DOHH2 (cell line): ENCODE results near the gene NKPD1.

ENCODE experiments used
- CTCF ChIP-seq: fragments of 200-600 bp; sonication (generic); IDR thresholded peaks from one replicate; pipeline ENCODE4 v1.5.1; 2014; ENCODE audit warnings: antibody characterized with exemption, mild to moderate bottlenecking, low read depth, low read length; ENCODE audit not compliant: poor library complexity, severe bottlenecking
- EZH2phosphoT487 ChIP-seq: fragments of 200-600 bp; sonication (generic); IDR thresholded peaks from 2 replicates; pipeline ENCODE4 v1.6.1; 2017; ENCODE audit warnings: borderline replicate concordance, mild to moderate bottlenecking, antibody characterized with exemption, low read length, moderate library complexity, mixed read lengths

DNA sequence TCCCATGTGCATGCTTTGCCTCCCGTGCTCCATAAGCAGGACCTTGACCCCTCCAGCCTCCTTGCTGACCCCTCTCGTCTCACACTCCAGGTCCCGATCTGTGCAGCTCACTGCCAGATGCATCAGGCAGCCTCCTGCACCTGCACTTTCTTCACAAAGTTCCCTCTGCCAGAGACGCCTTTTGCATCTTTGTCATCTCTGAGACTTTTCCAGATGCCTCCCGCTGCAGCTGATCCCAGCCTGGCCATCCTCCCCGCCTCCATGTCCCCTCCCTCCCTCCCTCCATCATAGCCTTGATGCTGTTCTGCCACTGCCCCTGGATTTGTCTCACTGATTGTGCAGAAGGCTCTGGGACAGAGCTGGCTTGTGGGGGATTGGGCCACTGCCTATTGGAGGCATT, 38.0 kb downstream of the NKPD1 start:
- TF ChIP-seq CTCF (no peak), EZH2phosphoT487 (no peak)
